ENCODE results near the gene STC2. TPM values are rescaled to one million over a fixed set of nuclear protein-coding genes. Genes with fewer than 3 reads are reported as not detected.

The STC2 gene
- total RNA-seq, 4 donors from 2014 or later = 0.72 to 7.6 (median 5.7) TPM

DNA sequence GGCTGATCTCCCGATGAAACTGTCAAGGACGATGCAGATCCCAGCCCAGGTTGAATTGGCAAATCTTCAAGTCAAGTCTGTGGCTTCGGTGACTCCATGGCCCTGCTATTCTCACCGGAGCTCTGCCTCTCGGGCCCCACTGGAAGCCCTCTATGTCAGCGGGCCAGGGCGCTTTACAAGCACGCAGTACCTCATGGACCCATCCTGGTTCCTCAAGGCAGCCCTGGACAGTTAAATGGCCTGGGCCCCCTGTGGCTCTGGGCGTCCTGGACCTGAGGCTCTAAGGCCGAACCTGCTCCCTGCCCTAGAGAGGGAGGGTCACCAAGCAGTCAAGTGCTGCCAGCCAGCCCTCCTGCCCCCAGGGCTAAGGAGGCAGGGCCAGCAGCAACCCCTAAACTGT lies 45.3 kb downstream of the STC2 start:
- WGBS = 81% methylated on average over 9 of the region's 10 CpGs
- H3K4me1 ChIP-seq = peaks cover 9% of the 10 kb centered on the region
- H3K4me3 ChIP-seq = no peak overlapping the region
- H3K9me3 ChIP-seq = no peaks in the 10 kb centered on the region
- H3K27ac ChIP-seq = no peak overlapping the region
- no peak for DNase-seq (ENCODE audit: low spot score in 2 of 2)
- H3K36me3 ChIP-seq = no peaks in the 10 kb centered on the region
- H3K27me3 ChIP-seq = peaks cover 56% of the 10 kb centered on the region
- TF ChIP-seq POLR2AphosphoS5 (IDR thresholded peaks at IDR 0.05) = no peak
- TF ChIP-seq EP300 (IDR thresholded peaks at IDR 0.05) = no peak
- no peak for TF ChIP-seq POLR2A (IDR thresholded peaks at IDR 0.05)
- TF ChIP-seq, protein P1, sequence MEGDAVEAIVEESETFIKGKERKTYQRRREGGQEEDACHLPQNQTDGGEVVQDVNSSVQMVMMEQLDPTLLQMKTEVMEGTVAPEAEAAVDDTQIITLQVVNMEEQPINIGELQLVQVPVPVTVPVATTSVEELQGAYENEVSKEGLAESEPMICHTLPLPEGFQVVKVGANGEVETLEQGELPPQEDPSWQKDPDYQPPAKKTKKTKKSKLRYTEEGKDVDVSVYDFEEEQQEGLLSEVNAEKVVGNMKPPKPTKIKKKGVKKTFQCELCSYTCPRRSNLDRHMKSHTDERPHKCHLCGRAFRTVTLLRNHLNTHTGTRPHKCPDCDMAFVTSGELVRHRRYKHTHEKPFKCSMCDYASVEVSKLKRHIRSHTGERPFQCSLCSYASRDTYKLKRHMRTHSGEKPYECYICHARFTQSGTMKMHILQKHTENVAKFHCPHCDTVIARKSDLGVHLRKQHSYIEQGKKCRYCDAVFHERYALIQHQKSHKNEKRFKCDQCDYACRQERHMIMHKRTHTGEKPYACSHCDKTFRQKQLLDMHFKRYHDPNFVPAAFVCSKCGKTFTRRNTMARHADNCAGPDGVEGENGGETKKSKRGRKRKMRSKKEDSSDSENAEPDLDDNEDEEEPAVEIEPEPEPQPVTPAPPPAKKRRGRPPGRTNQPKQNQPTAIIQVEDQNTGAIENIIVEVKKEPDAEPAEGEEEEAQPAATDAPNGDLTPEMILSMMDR (IDR thresholded peaks at IDR 0.05) = no peak

DNA sequence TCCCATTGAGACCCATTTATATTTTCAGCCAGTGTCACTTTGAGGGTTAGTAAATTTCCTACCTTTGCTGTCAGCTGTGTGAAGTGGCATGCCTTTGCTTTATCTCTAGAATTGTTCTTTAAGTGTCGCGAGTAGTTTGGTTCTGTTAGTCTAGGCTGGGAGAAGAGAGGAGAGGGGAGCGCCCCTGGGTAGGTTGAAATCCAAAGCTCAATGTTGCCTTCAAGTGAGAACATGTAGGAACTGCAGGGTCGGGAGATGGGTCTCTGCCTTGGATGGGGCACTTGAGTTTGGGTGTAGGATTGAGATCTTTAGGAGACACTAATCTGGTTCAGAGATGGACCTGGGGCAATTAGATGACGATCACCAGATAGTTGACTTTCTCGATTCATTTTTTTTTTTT lies 46.3 kb downstream of the STC2 start:
- Histone ChIP-seq H3K4me1 (peaks cover 9% of the 10 kb centered on the region), H3K9me3 (no peaks in the 10 kb centered on the region), H3K27me3 (peaks cover 46% of the 10 kb centered on the region), H3K4me3 (no peak overlapping the region), H3K36me3 (no peaks in the 10 kb centered on the region), H3K27ac (no peak overlapping the region)
- WGBS = 15% methylated on average over 6 of the region's 6 CpGs
- no peak for DNase-seq (ENCODE audit: low spot score in 2 of 2)
- TF ChIP-seq POLR2A (IDR thresholded peaks at IDR 0.05) (no peak), EP300 (IDR thresholded peaks at IDR 0.05) (no peak), POLR2AphosphoS5 (IDR thresholded peaks at IDR 0.05) (no peak)
- TF ChIP-seq, protein P1 (IDR thresholded peaks at IDR 0.05) = no peak

DNA sequence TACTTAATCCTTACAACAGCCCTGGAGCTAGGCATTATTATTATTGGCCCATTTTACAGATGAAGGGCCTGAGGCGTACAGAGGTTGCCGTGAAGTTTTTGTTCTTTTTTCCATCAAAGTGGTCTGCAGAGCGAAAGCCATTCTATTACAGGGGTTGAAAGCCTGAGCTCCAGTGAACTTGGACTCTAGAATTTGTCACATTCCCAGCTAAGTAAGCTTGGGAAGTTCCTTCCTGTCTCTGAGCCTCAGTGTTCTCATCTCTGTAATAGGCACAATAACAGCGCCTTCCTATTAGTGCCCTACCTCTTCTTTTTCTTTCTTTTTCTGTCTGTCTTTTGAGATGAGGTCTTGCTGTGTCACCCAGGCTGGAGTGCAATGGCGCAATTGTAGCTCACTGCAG lies 49.0 kb downstream of the STC2 start:
- Histone ChIP-seq H3K4me3 (no peak overlapping the region), H3K9me3 (no peaks in the 10 kb centered on the region), H3K27ac (no peak overlapping the region), H3K4me1 (peaks cover 9% of the 10 kb centered on the region), H3K27me3 (peaks cover 33% of the 10 kb centered on the region), H3K36me3 (no peaks in the 10 kb centered on the region)
- no peak for DNase-seq (ENCODE audit: low spot score in 2 of 2)
- TF ChIP-seq, protein P1 (IDR thresholded peaks at IDR 0.05) = no peak
- no peak for TF ChIP-seq POLR2A (IDR thresholded peaks at IDR 0.05)
- WGBS = 100% methylated on average over 5 of the region's 5 CpGs

DNA sequence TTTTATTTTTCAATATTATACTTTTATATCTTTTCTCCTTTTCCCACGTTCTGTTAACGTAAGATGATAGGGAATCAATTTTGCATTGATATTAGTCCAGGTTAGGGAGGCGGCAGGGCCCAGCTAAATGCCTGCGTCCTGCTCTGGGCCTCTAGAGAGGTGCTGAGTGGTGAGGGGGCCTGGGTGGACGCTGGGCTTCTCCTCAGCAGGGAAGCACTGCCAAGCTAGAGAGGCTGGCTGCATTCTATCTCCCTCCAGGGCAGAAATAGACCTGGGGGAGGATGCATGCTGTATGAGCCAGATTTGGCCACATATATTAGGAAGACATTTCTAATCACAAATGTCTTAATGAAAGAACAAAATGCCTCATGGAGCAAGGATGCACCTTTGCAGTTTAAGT lies 49.6 kb downstream of the STC2 start:
- no peak overlapping the region for H3K4me3 ChIP-seq
- no peaks in the 10 kb centered on the region for H3K36me3 ChIP-seq
- 85% methylated on average over 5 of the region's 5 CpGs for WGBS
- DNase-seq (ENCODE audit: low spot score in 2 of 2) = no peak
- no peaks in the 10 kb centered on the region for H3K9me3 ChIP-seq
- H3K4me1 ChIP-seq = peaks cover 5% of the 10 kb centered on the region
- no peak for TF ChIP-seq EP300 (IDR thresholded peaks at IDR 0.05)
- TF ChIP-seq, protein P1 (IDR thresholded peaks at IDR 0.05) = no peak
- no peak for TF ChIP-seq POLR2A (IDR thresholded peaks at IDR 0.05)
- no peak for TF ChIP-seq POLR2AphosphoS5 (IDR thresholded peaks at IDR 0.05)
- H3K27me3 ChIP-seq = peaks cover 31% of the 10 kb centered on the region
- no peak overlapping the region for H3K27ac ChIP-seq

DNA sequence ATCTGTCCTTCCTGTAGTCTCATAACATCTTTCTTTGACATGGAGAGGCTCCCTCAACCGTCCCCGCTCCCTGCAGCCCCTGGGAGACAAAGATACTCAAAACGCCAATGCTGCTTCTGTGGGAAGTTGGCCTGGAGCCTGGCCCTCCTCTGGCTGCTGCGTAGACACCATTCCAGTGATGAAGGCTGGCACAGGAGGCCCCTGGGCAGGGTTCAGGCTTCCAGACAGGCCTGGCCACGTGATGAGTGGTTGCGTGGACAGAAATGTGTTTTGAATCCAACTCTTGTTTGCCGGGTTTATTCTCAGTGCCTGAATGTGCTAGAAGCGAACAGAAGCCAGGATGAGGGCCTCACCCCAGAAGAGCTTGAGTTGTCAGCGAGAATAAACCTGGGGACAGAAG lies 50.0 kb downstream of the STC2 start:
- DNase-seq (ENCODE audit: low spot score in 2 of 2) = no peak
- no peak overlapping the region for H3K27ac ChIP-seq
- no peak for TF ChIP-seq EP300 (IDR thresholded peaks at IDR 0.05)
- TF ChIP-seq, protein P1 (IDR thresholded peaks at IDR 0.05) = no peak
- no peak overlapping the region for H3K4me3 ChIP-seq
- peaks cover under 1% of the 10 kb centered on the region for H3K4me1 ChIP-seq
- peaks cover 31% of the 10 kb centered on the region for H3K27me3 ChIP-seq
- H3K36me3 ChIP-seq = no peaks in the 10 kb centered on the region
- 52% methylated on average over 9 of the region's 9 CpGs for WGBS
- H3K9me3 ChIP-seq = no peaks in the 10 kb centered on the region
